Measurements from ENCODE around the gene LRRC8E. TPM values are rescaled to one million over a fixed set of nuclear protein-coding genes. Genes with fewer than 3 reads are reported as not detected.
A peak's percentile ranks its signal among the peaks of the same experiment; 100 is the strongest.

LRRC8E gene
- polyA plus RNA-seq, 1 experiment, result 4.1 TPM

- CTCF ChIA-PET, result interaction anchor here (0.7 kb wide), 1 partner anchor 429 kb away, joined by 10 read pairs; no protein-coding TSS in a partner anchor
- no peak for TF ChIP-seq CTCF (IDR thresholded peaks at IDR 0.05; ENCODE audit: low read depth, low read length)
- no peak overlapping the region for H3K4me3 ChIP-seq (ENCODE audit: low read depth, low read length)
- POLR2A ChIA-PET, result interaction anchor here (0.6 to 1.0 kb wide), 2 partner anchors 21 to 47 kb away, joined by 3 to 9 read pairs; partner anchors contain the start of gene MAP2K7
- H3K27me3 ChIP-seq (ENCODE audit: control insufficient read depth, insufficient read depth, low read length), result no peaks in the 10 kb centered on the region
- no peak overlapping the region for H3K27ac ChIP-seq (ENCODE audit: low read depth, low read length)
- no peaks in the 10 kb centered on the region for H3K9me3 ChIP-seq (ENCODE audit: control insufficient read depth, insufficient read depth, low read length)
- DNase-seq (ENCODE audit: low read depth, low spot score), result no peak
Observed at GRCh38 chr19:7924241-7924640, 35.9 kb downstream of the LRRC8E start.

GRCh38 chr19:7924651-7925170 is 36.4 kb downstream of the LRRC8E start:
- ChIA-PET POLR2A (interaction anchor here (0.6 to 1.0 kb wide), 2 partner anchors 21 to 47 kb away, joined by 3 to 9 read pairs; partner anchors contain the start of gene MAP2K7), CTCF (interaction anchor here (0.7 kb wide), 1 partner anchor 429 kb away, joined by 10 read pairs; no protein-coding TSS in a partner anchor)
- Histone ChIP-seq H3K27ac (ENCODE audit: low read depth, low read length) (no peak overlapping the region), H3K4me3 (ENCODE audit: low read depth, low read length) (no peak overlapping the region; the same call in 1 of the 2 replicates), H3K27me3 (ENCODE audit: control insufficient read depth, insufficient read depth, low read length) (no peaks in the 10 kb centered on the region), H3K9me3 (ENCODE audit: control insufficient read depth, insufficient read depth, low read length) (no peaks in the 10 kb centered on the region)
- TF ChIP-seq CTCF (IDR thresholded peaks at IDR 0.05; ENCODE audit: low read depth, low read length), result no peak
- DNase-seq (ENCODE audit: low read depth, low spot score), result no peak

- no peak for DNase-seq (ENCODE audit: low read depth, low spot score)
- peak; percentile 79 for TF ChIP-seq CTCF (IDR thresholded peaks at IDR 0.05; ENCODE audit: low read depth, low read length)
- Histone ChIP-seq H3K27me3 (ENCODE audit: control insufficient read depth, insufficient read depth, low read length) (no peaks in the 10 kb centered on the region), H3K27ac (ENCODE audit: low read depth, low read length) (no peak overlapping the region), H3K4me3 (ENCODE audit: low read depth, low read length) (peak overlapping the region; percentile 50), H3K9me3 (ENCODE audit: control insufficient read depth, insufficient read depth, low read length) (no peaks in the 10 kb centered on the region)
- ChIA-PET CTCF (no interaction called here), POLR2A (no interaction called here)
Observed at GRCh38 chr19:7925171-7925851, 37.0 kb downstream of the LRRC8E start.

GRCh38 chr19:7926021-7926726 is 37.9 kb downstream of the LRRC8E start, which contains the start of gene CTXN1:
CTXN1 (minus strand) TSS chr19:7926135; CDS start chr19:7925538, 597 bp downstream.
- DNase-seq (ENCODE audit: low read depth, low spot score), result no peak
- POLR2A ChIA-PET, result no interaction called here
- Histone ChIP-seq H3K27ac (ENCODE audit: low read depth, low read length) (no peak within 1 kb of the TSS), H3K4me3 (ENCODE audit: low read depth, low read length) (peak within 1 kb of the TSS; percentile 57), H3K27me3 (ENCODE audit: control insufficient read depth, insufficient read depth, low read length) (no peaks in the 10 kb centered on the region), H3K9me3 (ENCODE audit: control insufficient read depth, insufficient read depth, low read length) (no peaks in the 10 kb centered on the region)
- CTCF ChIA-PET, result interaction anchor here (1.5 kb wide), 1 partner anchor 18 kb away, joined by 3 read pairs; no protein-coding TSS in a partner anchor
- peak; percentile 7; the same call in 1 of the 2 replicates for TF ChIP-seq CTCF (IDR thresholded peaks at IDR 0.05; ENCODE audit: low read depth, low read length)
